GM18517 (cell line): Measurements from ENCODE around the gene POLN.

Source experiments
- ATAC-seq: cut with Tn5 transposase; IDR thresholded peaks from one replicate; pipeline ENCODE4 v1.9.1; 2021; ENCODE audit warnings: mild to moderate bottlenecking, moderate library complexity; ENCODE audit not compliant: unreplicated experiment

Gene POLN

GRCh38 chr4:2072971-2073807 lies 168.7 kb downstream of the POLN start:
- ATAC-seq = no peak

- ATAC-seq = no peak
Observed at GRCh38 chr4:2071912-2072867, 169.7 kb downstream of the POLN start.

DNA sequence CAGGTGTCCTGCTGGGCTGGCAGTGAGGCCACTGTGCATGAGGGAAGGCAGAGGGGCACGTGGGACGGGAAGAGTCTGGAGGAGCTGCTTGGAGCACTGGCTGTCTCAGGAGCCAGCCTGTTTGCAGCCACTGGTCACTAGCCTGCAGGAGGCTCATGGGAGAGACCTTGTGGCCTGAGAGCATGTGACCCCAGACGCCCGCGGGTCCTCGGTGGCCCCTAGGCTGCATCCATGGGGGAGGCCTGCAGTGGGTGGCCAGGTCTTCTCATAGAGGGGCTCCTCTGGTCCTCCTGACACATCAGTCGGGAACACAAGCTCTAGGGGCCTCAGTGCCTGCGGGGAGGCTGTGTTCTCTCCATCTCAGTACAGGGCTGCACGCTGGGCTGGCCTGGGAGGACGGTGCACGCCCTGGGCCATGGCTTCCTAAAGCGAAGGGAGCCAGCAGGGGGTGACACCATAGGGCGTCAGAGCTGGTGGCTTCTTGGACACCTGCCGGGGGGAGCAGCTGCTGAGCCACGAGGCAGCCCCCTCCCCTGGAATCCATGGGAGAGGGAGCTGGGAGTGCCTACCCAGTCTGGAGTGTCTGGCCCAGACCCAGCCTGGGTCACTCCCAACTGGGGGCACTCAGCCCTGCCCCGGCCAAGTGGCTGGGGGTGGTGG lies 170.5 kb downstream of the POLN start:
- ATAC-seq = no peak

- ATAC-seq = no peak
Observed at GRCh38 chr4:2070421-2071251, 171.3 kb downstream of the POLN start.

DNA sequence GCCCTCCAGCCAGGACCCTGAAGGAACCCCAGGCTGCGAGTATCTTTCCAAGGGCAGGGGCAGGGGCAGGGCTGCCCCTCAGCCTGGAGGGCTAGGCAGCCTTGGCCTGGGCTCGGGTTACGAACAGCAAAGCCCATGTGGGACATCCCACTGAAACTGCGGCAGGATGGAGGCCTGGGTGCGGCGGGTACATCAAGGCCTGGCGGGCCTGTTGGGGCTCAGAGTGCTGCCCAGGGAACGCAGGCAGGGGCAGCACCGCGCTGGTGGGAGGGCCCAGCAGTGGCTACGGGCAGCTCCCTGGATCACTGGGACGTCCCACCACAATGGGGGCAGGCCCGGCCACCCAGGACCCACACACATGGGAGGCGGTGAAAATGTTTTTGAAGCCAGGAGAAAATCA lies 171.9 kb downstream of the POLN start:
- ATAC-seq = no peak

- no peak for ATAC-seq
Observed at GRCh38 chr4:2069161-2069971, 172.6 kb downstream of the POLN start.

DNA sequence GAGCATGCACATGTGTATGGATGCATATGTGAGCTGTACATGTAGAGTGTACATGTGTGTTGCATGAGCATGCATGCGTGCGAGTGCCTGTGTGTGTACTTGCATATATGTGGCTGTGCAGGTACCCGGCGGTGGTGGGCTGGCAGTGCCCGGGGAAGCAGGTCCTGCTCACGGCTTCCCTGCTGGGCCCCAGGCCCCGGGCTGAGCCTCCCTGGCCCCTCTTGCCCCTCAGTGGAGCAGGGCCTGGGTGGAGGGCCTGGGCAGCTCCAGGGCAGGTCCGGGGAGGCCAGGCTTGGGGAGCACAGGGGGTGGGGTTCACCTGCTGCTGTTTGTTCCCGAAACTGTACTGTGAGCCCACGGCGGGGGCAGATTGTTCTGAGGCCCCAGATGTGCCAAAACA lies 173.4 kb downstream of the POLN start:
- ATAC-seq = no peak

DNA sequence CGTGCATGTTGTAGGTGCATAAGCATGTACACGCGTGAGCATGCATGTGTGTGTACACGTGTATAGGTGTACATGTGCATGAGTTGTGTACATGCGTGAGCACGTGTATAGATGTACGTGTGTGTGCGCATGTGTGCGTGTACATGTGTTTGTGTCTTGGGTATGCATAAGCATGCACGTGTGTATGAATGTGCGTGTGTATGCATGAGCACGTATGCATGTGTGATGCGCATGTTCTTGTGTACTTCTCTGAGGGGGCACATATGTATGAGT lies 173.8 kb downstream of the POLN start:
- no peak for ATAC-seq

- no peak for ATAC-seq
Observed at GRCh38 chr4:2067446-2068197, 174.3 kb downstream of the POLN start.

- no peak for ATAC-seq
Observed at GRCh38 chr4:2066571-2067445, 175.1 kb downstream of the POLN start.

DNA sequence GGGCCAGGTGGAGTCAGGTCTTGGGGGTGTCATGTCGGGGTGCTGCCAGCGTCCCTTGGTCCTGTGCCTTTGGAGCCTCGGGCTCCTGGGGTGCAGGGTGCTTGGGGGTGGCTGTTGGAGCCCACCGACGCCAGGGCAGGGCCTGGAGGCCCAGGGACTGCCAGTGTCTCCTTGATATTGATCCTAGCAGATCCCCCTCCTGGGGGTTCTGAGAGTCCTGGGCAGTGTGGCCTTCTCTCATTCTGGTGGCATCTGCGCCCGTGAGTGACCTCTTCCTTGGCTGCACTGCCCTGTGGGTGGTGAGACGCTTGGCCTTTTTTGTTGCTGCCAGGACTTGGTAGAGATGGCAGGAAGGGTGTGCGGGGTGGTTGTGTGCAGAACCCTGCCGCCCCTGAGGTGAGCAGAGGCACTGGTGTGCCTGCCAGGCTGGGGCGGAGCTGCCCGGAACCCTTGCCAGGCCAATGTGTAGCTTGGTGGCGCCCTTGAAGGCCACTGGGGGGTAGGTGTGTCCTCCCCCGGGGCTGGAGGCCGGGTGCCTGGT lies 175.8 kb downstream of the POLN start:
- ATAC-seq = no peak

- no peak for ATAC-seq
Observed at GRCh38 chr4:2065106-2065930, 176.6 kb downstream of the POLN start.

DNA sequence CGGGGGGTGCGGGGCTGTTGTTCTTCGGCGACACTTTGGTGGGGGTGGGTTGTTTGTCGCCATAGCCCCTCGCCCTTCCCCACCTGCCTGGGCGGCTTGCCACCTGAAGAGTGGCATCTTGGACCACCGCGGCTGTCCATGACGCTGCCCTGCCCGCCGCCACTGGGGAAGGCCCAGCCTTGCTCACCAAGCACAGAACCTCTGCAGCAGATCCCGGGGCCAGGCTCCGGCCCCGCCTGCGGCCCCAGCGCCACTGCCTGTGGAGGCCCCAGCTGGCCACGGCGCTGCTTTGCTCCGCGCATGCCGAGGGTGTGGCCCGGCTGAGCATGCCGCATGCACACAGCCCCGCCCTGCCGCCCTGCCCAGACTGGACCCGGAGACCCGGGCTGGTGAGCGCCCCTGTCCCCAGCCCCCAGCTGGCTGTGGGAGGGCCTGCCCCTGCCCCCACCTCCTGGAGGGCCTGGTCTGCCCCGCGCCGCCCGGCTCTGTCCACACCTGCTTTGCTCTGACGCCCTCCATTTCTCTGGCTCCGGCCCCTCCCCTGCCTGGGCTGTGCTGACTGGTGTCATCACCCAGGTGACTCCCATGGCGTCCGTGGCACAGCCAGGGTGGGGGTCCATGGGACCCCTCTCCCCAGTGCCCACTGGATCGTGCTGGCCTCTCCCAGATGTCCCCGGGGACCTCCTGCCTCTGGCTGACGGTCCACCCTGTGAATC lies 177.5 kb downstream of the POLN start:
- ATAC-seq = no peak

DNA sequence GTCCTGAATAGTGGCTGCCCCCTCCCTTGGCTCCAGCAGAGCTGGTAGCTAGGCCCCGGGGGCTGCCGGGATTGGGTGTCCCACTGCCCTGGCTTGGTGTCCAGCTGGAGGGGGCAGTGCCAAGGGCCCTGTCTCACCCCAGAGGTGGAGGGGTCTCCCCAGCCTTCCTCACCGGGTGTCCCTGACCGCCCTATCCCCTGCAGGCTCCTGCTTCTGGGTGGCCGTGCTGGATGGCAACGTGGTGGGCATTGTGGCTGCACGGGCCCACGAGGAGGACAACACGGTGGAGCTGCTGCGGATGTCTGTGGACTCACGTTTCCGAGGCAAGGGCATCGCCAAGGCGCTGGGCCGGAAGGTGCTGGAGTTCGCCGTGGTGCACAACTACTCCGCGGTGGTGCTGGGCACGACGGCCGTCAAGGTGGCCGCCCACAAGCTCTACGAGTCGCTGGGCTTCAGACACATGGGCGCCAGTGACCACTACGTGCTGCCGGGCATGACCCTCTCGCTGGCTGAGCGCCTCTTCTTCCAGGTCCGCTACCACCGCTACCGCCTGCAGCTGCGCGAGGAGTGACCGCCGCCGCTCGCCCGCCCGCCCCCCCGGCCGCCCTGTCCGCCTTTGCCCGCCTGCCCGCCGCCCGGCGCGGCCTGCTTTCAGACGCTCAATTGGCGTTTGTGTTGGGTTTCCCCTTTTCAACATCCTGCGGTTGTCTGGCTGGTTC lies 178.2 kb downstream of the POLN start:
- ATAC-seq = no peak

DNA sequence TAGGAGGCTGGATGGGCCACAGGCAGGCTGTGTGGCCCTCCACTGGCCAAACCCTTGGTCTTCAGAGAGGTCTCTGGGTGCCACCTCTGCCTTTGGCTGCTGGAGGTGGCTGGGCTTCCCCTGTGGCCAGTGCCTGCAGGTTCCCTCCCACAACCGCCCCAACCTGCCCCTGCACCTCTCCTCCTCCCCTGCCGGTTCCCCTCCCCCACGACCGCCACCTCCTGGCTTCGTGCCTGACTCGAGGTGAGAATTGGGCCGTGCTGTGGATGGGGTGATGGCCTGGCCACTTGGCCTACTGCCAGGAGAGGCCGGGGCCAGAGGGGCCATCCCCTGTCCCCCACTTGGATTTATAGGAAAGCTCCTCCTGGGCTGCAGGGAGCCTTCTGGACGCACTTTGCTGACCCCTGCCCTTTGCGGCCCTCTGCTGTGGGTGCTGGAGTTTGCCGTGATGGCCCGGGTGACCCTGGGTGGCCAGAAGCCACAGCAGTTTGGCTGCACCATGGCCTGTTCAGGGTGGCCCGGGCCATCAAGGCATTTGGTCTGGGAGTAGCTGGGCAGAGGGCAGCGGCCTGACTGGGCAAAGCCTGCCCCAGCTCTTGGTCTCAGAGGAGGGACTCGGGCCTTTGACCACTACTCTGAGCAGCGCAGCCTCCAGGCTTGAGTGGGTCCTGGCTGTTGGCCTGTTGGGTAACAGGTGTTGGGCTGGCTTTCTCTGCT lies 179.0 kb downstream of the POLN start:
- no peak for ATAC-seq
